ENCODE data around the gene SRC. TPM values are rescaled to one million over a fixed set of nuclear protein-coding genes. Genes with fewer than 3 reads are reported as not detected.

SRC gene
- polyA plus RNA-seq, 1 experiment: 35.4 TPM

GRCh38 chr20:37340998-37341397 is 4.9 kb upstream of the SRC start:
- no peak overlapping the region for H3K4me3 ChIP-seq (ENCODE audit: low read depth, low read length)
- no peak for DNase-seq (ENCODE audit: low read depth)
- POLR2A ChIA-PET: no interaction called here
- no peaks in the 10 kb centered on the region for H3K27me3 ChIP-seq (ENCODE audit: control insufficient read depth, insufficient read depth, low read length)
- TF ChIP-seq CTCF (IDR thresholded peaks at IDR 0.05; ENCODE audit: insufficient read depth, low read depth, low read length): no peak
- no peaks in the 10 kb centered on the region for H3K36me3 ChIP-seq (ENCODE audit: control insufficient read depth, insufficient read depth, low read length)
- CTCF ChIA-PET: no interaction called here

- no peak overlapping the region for H3K4me3 ChIP-seq (ENCODE audit: low read depth, low read length)
- TF ChIP-seq CTCF (IDR thresholded peaks at IDR 0.05; ENCODE audit: insufficient read depth, low read depth, low read length): no peak
- POLR2A ChIA-PET: no interaction called here
- no peak for DNase-seq (ENCODE audit: low read depth)
- CTCF ChIA-PET: no interaction called here
- H3K36me3 ChIP-seq (ENCODE audit: control insufficient read depth, insufficient read depth, low read length): no peaks in the 10 kb centered on the region
- H3K27me3 ChIP-seq (ENCODE audit: control insufficient read depth, insufficient read depth, low read length): no peaks in the 10 kb centered on the region
Measured at GRCh38 chr20:37341632-37342031, 4.3 kb upstream of the SRC start.

GRCh38 chr20:37342231-37343177 is 3.4 kb upstream of the SRC start:
- ChIA-PET POLR2A (no interaction called here), CTCF (no interaction called here)
- Histone ChIP-seq H3K36me3 (ENCODE audit: control insufficient read depth, insufficient read depth, low read length) (peaks cover 4% of the 10 kb centered on the region), H3K4me3 (ENCODE audit: low read depth, low read length) (no peak overlapping the region), H3K27me3 (ENCODE audit: control insufficient read depth, insufficient read depth, low read length) (no peaks in the 10 kb centered on the region)
- DNase-seq (ENCODE audit: low read depth): no peak
- TF ChIP-seq CTCF (IDR thresholded peaks at IDR 0.05; ENCODE audit: insufficient read depth, low read depth, low read length): no peak; the same call in 1 of the 2 replicates

- Histone ChIP-seq H3K27me3 (ENCODE audit: control insufficient read depth, insufficient read depth, low read length) (no peaks in the 10 kb centered on the region), H3K4me3 (ENCODE audit: low read depth, low read length) (no peak overlapping the region), H3K36me3 (ENCODE audit: control insufficient read depth, insufficient read depth, low read length) (peaks cover 4% of the 10 kb centered on the region)
- no peak for DNase-seq (ENCODE audit: low read depth)
- ChIA-PET POLR2A (no interaction called here), CTCF (interaction anchor here (0.6 to 0.8 kb wide), 3 partner anchors 36 to 191 kb away, joined by 3 read pairs; partner anchors contain the start of gene MANBAL)
- no peak for TF ChIP-seq CTCF (IDR thresholded peaks at IDR 0.05; ENCODE audit: insufficient read depth, low read depth, low read length)
Measured at GRCh38 chr20:37343212-37343993, 2.5 kb upstream of the SRC start.

GRCh38 chr20:37343994-37344355 is 2.0 kb upstream of the SRC start:
- DNase-seq (ENCODE audit: low read depth): no peak
- Histone ChIP-seq H3K4me3 (ENCODE audit: low read depth, low read length) (no peak overlapping the region), H3K36me3 (ENCODE audit: control insufficient read depth, insufficient read depth, low read length) (peaks cover 4% of the 10 kb centered on the region), H3K27me3 (ENCODE audit: control insufficient read depth, insufficient read depth, low read length) (no peaks in the 10 kb centered on the region)
- TF ChIP-seq CTCF (IDR thresholded peaks at IDR 0.05; ENCODE audit: insufficient read depth, low read depth, low read length): no peak
- CTCF ChIA-PET: interaction anchor here (0.6 to 0.8 kb wide), 4 partner anchors 9 to 191 kb away, joined by 3 read pairs; partner anchors contain the start of gene MANBAL
- POLR2A ChIA-PET: no interaction called here
